Testis (tissue), 5 donors: ENCODE measurements around the gene SPAST. TPM values are rescaled to one million over a fixed set of nuclear protein-coding genes. Genes with fewer than 3 reads are reported as not detected.
A peak's percentile ranks its signal among the peaks of the same experiment; 100 is the strongest.
"Not testable (repeated sequence)": the region's sequence is repeated elsewhere in the genome, so short reads cannot be mapped to it uniquely, and the experiment has no call there.

Experiments used
- DNase-seq: peaks from one replicate; pipeline ENCODE4 v3.0.0-alpha.2; 2019
- H3K27ac ChIP-seq, 2 donors: fragments of 200-600 bp; sonication (generic); one replicate each; pipeline ENCODE4 v1.5.1; 2019
- H3K27me3 ChIP-seq: fragments of 200-600 bp; sonication (generic); one replicate; pipeline ENCODE4 v1.5.1; 2019
- H3K36me3 ChIP-seq: fragments of 200-600 bp; sonication (generic); one replicate; pipeline ENCODE4 v1.5.1; 2017; ENCODE audit warnings: low read depth; ENCODE audit errors: missing control alignments
- H3K4me1 ChIP-seq: fragments of 200-600 bp; sonication (generic); one replicate; pipeline ENCODE4 v1.5.1; 2019
- H3K4me3 ChIP-seq, 2 donors: fragments of 200-600 bp; sonication (generic); one replicate each; pipeline ENCODE4 v1.5.1; 2017 to 2019
- H3K9me3 ChIP-seq: fragments of 200-600 bp; sonication (generic); one replicate; pipeline ENCODE4 v1.5.1; 2017
- CTCF ChIP-seq, 3 experiments: fragments of 450-650 bp in 2 of 3; fragments of 200-600 bp in 1 of 3; sonication (generic) in 1 of 3; IDR thresholded peaks; one replicate each; pipeline ENCODE4 v1.5.1; 2016 to 2019; ENCODE audit warnings: antibody characterized with exemption in 3 of 3, mild to moderate bottlenecking in 2 of 3, moderate library complexity in 1 of 3
- POLR2A ChIP-seq: fragments of 450-650 bp; IDR thresholded peaks from one replicate; pipeline ENCODE4 v1.6.1; 2017; ENCODE audit warnings: antibody characterized with exemption, mild to moderate bottlenecking, moderate library complexity
- WGBS, 2 donors: methylation state at CpG; one replicate each; pipeline ENCODE4 v1.1.5; 2018; 5-methylcytosine and 5-hydroxymethylcytosine counted together
- intact Hi-C: fragments of 100-400 bp; cut with DNase I; formaldehyde crosslinking; loops from one replicate; pipeline ENCODE4 v1.15.1; 2023; ENCODE audit warnings: low total_unique reads
- long read RNA-seq, 2 donors: transcript quantifications; one replicate each; lab custom pipeline, GENCODE V29; 2026
- polyA plus RNA-seq: library from polyadenylated mRNA; stranded (reverse); fragments of 350-450 nt; fragmentation: Illumina TruSeq; extraction: RNeasy Lipid Tissue Mini Kit (QIAGEN cat#74804); gene quantifications from one replicate; pipeline ENCODE4 v1.2.3, GENCODE V29; 2014; ENCODE audit warnings: low read depth, low replicate concordance; ENCODE audit not compliant: insufficient read depth
- total RNA-seq, 2 donors: library from RNA; depleted of rRNA; stranded (reverse); fragments of >200 nt; gene quantifications; one replicate each; pipeline ENCODE4 v1.2.3, GENCODE V29; 2016

SPAST gene
- total RNA-seq, result 10 to 100 TPM; 28.3 to 34.2 TPM
- polyA plus RNA-seq, result 18.4 TPM
- long read RNA-seq, donor 1, partial matches to known transcripts, result 0 of 3 reads
- long read RNA-seq, donor 1, other reads (novel, unspliced or antisense), result 0 of 3 reads
- long read RNA-seq, donor 2, full-length matches to known transcripts, result 2 of 2 reads
- long read RNA-seq, donor 2, partial matches to known transcripts, result 0 of 2 reads
- long read RNA-seq, donor 2, other reads (novel, unspliced or antisense), result 0 of 2 reads

- H3K27me3 ChIP-seq, result no peaks in the 10 kb centered on the region
- H3K36me3 ChIP-seq, result no peaks in the 10 kb centered on the region
- 0 to 1% methylated on average over 48 to 79 of the region's 79 CpGs for WGBS, 2 donors
- DNase-seq, result peak; percentile 98
- H3K4me3 ChIP-seq, result peak within 1 kb of the TSS; percentile 80 to 93
- H3K4me1 ChIP-seq, result no peaks in the 10 kb centered on the region
- no peaks in the 10 kb centered on the region for H3K9me3 ChIP-seq
- H3K27ac ChIP-seq, result peak within 1 kb of the TSS; percentile 81 to 92
- intact Hi-C loops, result loop anchor here (10.0 kb wide), 1 partner anchor 49 kb away; the partner anchor contains the start of gene MEMO1
- TF ChIP-seq CTCF (IDR thresholded peaks at IDR 0.05) (peak; percentile 36 to 75 (median 68)), POLR2A (no peak)
These were observed at the start of gene SPAST for GRCh38 chr2:32063310-32064020. TSS of gene SPAST (plus strand) at chr2:32063556. CDS start at chr2:32063832, 276 bp downstream.

GRCh38 chr2:32018789-32019482, 44.4 kb upstream of the SPAST start:
- H3K36me3 ChIP-seq, H3K27ac ChIP-seq, DNase-seq, H3K4me1 ChIP-seq, H3K4me3 ChIP-seq, H3K27me3 ChIP-seq, H3K9me3 ChIP-seq: not testable (repeated sequence)
- intact Hi-C loops, result loop anchor here (10.0 kb wide), 1 partner anchor 46 kb away; the partner anchor contains the start of gene SPAST
- WGBS, 2 donors, result 95 to 96% methylated on average over 9 of the region's 9 CpGs

GRCh38 chr2:32034198-32034887, 29.0 kb upstream of the SPAST start:
- DNase-seq, H3K9me3 ChIP-seq, intact Hi-C loops, H3K4me3 ChIP-seq, H3K27me3 ChIP-seq, H3K27ac ChIP-seq, H3K4me1 ChIP-seq, H3K36me3 ChIP-seq: not testable (repeated sequence)
- WGBS, 2 donors, result 90 to 91% methylated on average over 8 of the region's 8 CpGs

GRCh38 chr2:32039447-32040219, 23.7 kb upstream of the SPAST start, which contains the start of gene DPY30:
TSS of gene DPY30 (minus strand) at chr2:32039805. CDS start at chr2:32039456, 349 bp downstream.
- peak; percentile 95 for DNase-seq
- peak within 1 kb of the TSS; percentile 79 to 83 for H3K27ac ChIP-seq
- no peak for TF ChIP-seq CTCF (IDR thresholded peaks at IDR 0.05)
- peak; percentile 18 for TF ChIP-seq POLR2A
- intact Hi-C loops, result no loop called here
- peaks cover 5% of the 10 kb centered on the region for H3K4me1 ChIP-seq
- H3K9me3 ChIP-seq, result no peaks in the 10 kb centered on the region
- peak within 1 kb of the TSS; percentile 71 to 97 for H3K4me3 ChIP-seq
- no peaks in the 10 kb centered on the region for H3K36me3 ChIP-seq
- H3K27me3 ChIP-seq, result no peaks in the 10 kb centered on the region
- 0% methylated on average over 18 to 42 of the region's 43 CpGs for WGBS, 2 donors

- peaks cover 5% of the 10 kb centered on the region for H3K4me1 ChIP-seq
- no peaks in the 10 kb centered on the region for H3K9me3 ChIP-seq
- no peaks in the 10 kb centered on the region for H3K27me3 ChIP-seq
- TF ChIP-seq POLR2A (no peak), CTCF (IDR thresholded peaks at IDR 0.05) (no peak)
- H3K36me3 ChIP-seq, result no peaks in the 10 kb centered on the region
- intact Hi-C loops, result no loop called here
- no peak for DNase-seq
- WGBS, 2 donors, result 81 to 82% methylated on average over 7 of the region's 7 CpGs
- no peak overlapping the region for H3K4me3 ChIP-seq
- no peak overlapping the region for H3K27ac ChIP-seq
These were observed 19.8 kb upstream of the SPAST start for GRCh38 chr2:32043561-32043960.
